ENCODE data around the gene KCTD13. TPM values are rescaled to one million over a fixed set of nuclear protein-coding genes. Genes with fewer than 3 reads are reported as not detected.
A peak's percentile ranks its signal among the peaks of the same experiment; 100 is the strongest.
"Not testable (repeated sequence)": the region's sequence is repeated elsewhere in the genome, so short reads cannot be mapped to it uniquely, and the experiment has no call there.

The KCTD13 gene
- total RNA-seq, 1 experiment from 2014 or later = 3.9 TPM

DNA sequence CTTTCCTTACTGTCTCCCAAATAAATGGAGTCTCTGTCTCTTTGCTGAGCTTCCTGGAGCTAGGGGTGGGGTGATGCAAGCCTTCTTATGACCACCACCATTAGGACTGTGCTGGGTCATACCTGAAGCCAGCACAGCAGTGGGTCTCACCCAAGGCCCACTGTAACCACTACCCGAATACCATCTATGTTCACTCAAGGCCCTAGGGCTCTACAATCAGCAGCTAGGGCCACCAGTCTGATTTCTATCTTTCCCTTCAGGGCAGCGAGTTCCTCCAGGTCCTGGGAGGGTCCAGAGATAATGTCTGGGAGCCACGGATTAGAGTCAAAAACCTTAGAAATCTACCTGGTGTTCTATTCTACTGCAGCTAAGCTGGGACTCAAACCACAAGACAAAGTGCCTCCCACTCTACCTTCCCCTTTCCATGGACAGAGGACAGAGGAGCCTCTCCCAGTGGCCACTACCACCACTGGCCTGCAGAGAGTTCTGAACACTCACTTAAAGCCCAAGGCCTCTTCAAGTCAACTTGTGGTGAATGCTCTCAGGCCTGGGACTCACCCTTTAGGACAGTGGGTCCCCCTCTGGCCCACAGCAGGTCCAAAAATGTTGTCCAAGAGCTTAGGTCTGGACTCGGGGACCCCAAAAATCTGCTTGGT lies 24.9 kb upstream of the KCTD13 start:
- in situ Hi-C loops (cut with HindIII; ENCODE audit: low sequenced_read_pairs) = no loop called here
- no peak for DNase-seq (ENCODE audit: low spot score)

DNA sequence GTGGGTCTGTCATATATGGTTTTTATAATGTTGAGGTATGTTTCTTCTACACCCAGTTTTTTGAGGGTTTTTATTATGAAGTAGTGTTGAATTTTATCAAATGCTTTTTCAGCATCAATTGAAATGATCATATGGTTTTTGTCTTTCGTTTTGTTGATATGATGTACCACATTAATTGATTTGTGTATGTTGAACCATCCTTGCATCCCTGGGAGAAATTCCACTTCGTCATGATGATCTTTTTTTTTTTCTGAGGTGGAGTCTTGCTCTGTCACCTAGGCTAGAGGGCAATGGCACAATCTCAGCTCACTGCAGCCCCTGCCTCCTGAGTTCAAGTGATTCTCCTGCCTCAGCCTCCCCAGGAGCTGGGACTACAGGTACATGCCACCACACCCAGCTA lies 21.9 kb upstream of the KCTD13 start:
- no peak for DNase-seq (ENCODE audit: low spot score)
- in situ Hi-C loops (cut with HindIII; ENCODE audit: low sequenced_read_pairs) = no loop called here

DNA sequence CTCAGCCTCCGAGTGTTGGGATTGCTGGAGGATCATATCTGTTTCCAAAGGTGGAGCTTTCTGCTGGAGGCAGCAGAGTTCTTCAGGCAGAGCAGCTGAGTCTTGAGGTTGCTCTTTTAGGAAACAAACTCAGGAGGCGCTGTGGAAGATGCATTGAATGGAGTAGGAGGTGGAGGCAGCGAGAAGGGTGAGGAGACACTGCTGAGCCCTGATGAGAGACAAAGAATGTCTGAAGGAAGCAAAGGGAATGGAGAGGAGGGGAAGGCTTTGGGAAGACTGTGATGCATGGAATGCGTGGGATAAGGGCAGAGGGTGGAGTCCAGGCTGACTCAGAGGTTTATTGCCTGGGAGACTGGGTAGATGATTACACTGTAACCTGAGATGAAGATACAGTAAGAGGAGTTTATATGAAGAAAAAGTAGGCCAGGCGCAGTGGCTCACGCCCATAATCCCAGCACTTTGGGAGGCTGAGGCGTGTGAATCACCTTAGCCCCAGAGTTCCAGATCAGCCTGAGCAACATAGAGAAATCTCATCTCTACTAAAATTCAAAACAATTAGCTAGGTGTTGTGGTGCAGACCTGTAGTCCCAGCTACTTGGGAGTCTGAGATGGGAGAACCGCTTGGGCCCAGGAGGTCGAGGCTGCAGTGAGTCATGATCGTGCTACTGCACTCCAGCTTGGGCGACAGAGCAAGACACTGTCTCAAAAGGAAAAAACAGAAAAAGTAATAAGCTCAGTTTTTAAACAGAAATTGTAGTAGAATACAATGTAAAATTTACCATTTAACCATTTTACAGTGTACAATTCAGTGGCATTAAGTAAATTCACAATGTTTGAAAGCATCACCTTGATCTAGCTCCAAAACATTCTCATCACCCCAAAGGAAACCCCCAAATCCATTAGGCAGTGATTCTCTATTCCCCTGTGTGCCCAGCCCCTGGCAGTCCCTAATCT lies 18.1 kb upstream of the KCTD13 start:
- in situ Hi-C loops (cut with HindIII; ENCODE audit: low sequenced_read_pairs) = no loop called here

DNA sequence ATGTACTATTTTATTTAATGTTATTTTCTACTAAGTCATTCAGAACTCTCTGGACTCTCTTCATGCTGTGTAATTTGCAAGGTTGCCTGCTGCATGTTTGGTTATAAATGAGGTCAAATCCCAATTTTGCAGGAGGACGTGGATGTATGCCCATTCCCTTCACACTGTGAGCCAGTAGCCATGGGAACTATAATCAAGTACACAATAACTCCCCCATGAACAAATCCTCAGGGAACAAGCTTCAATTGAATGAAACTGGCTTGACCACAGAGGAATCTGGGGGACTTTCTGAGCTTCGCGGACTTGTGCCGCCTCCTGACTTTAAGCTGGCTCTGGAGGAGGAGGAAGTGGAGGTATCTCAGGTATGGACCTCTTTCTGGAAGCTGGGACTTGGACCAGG lies 14.6 kb upstream of the KCTD13 start:
- in situ Hi-C loops (cut with HindIII; ENCODE audit: low sequenced_read_pairs) = no loop called here
- peak; percentile 36 for DNase-seq (ENCODE audit: low spot score)

More for the DNA sequence above, 18.1 kb upstream of the KCTD13 start:
- peak; percentile 39 for DNase-seq (ENCODE audit: low spot score)

DNA sequence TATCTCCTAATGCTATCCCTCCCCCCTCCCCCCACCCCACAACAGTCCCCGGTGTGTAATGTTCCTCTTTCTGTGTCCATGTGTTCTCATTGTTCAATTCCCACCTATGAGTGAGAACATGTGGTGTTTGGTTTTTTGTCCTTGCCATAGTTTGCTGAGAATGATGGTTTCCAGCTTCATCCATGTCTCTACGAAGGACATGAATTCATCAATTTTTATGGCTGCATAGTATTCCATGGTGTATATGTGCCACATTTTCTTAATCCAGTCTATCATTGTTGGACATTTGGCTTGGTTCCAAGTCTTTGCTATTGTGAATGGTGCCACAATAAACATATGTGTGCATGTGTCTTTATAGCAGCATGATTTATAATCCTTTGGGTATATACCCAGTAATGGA lies 5.7 kb upstream of the KCTD13 start:
- DNase-seq (ENCODE audit: low spot score); in situ Hi-C loops (cut with HindIII; ENCODE audit: low sequenced_read_pairs): not testable (repeated sequence)

DNA sequence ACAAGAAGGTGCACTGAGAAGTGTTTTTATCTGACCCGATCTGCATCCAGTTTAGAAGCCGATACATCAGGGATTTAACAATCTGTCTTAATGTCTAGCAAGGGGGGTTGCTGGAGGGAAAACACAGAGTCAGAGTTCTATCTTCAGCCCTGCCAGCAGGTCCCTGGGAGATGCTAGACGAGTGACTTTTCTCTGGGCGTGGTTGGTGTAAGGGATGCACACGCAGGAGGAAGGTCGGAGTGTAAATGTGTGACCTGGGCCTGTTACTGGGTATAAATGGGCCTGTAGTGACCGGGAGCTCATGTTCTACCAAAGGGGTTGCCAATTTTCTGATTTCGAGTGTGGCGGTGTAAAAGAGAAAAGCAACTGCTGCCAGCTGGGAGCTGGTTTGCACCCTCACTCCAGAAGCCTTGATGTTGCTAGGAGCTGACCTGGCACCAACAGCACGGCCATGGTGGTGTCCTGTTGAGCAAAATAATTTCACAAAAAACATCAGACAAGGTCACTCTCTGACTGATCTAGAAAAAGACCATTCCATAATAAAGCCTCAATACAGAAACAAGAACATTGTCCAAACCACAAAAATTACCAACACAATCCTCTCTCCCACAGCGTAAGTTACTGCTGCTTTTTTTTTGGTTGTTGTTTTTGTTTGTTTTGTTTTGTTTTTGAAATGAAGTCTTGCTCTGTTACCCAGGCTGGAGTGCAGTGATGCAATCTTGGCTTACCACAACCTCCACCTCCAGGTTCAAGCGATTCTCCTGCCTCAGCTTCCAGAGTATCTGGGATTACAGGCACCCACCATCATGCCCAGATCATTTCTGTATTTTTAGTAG lies 1.3 kb upstream of the KCTD13 start:
- in situ Hi-C loops (cut with HindIII; ENCODE audit: low sequenced_read_pairs) = no loop called here
- DNase-seq (ENCODE audit: low spot score) = peak; percentile 55

DNA sequence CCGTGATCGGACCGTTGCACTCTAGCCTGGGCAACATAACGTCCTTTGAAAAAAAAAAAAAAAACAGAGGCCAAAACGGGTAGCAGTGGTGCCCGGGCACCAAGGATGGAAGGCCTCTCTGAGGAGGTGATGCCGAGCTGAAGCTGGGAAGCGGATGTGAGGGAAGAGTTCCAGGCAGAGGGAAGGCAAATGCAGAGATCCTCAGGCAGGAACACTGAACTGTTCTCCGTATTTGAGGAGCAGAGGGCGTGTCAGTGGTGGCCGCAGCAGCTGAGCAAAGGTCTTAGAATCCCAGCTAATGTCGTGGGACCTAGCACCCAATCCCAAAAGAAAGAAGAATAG lies 656 bp upstream of the KCTD13 start:
- in situ Hi-C loops (cut with HindIII; ENCODE audit: low sequenced_read_pairs) = no loop called here
- DNase-seq (ENCODE audit: low spot score) = peak; percentile 64

DNA sequence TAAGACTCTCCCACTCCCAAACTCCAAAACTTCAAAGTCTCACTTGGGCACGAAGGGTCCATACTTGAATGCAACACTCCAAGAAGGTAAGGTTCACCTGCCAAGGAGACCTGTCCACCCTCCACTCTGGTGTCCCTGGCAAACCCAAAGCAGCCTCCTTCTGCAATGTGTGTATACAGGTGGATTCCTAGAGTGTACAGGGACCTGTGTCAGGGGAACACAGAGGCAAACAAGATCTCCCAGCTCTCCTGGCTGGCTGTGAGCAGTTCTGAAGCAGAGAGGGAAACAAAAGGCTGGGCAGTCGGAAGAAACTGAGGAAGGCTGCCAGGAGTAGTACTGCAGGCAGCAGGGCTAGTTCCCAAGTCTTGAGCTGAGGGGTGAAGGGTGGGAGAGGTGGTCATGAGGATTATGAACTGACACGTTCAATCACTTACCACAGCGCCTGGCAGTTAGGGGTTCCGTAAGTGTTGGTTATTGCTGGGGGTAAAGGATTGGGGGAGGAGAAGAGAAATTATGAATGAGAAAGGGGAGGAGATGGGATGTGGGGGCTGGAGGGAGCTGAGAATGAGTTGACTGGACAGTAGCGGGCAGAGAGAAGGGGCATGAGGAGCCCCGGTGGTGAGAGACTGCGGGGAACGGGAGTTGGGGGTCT lies 795 bp downstream of the KCTD13 start:
- DNase-seq (ENCODE audit: low spot score) = no peak
- in situ Hi-C loops (cut with HindIII; ENCODE audit: low sequenced_read_pairs) = no loop called here

DNA sequence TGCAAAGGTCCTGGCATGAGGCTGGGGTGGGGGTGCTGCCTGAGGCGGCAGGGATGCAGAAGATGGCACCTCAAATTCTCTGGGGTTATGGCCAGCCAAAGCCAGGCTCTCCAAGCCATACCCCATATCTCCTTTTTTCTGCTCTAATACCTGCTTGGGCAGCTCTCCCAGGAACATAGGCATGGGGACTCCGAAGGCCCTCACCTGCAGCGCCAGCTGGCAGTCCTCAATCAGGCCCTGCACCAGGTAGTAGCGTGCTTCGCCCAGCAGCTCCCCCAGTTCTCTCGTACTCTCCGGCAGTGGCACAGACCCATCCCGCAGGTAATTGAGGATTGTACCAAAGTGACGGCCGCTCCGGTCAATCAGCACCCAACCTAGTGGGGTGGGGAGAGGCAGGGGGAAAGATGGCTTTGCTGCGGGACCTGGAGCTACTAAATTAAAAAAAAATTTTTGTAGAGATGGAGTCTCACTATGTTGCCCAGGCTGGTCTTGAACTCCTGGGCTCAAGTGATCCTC lies 3.0 kb downstream of the KCTD13 start:
- DNase-seq (ENCODE audit: low spot score) = no peak
- in situ Hi-C loops (cut with HindIII; ENCODE audit: low sequenced_read_pairs) = no loop called here

DNA sequence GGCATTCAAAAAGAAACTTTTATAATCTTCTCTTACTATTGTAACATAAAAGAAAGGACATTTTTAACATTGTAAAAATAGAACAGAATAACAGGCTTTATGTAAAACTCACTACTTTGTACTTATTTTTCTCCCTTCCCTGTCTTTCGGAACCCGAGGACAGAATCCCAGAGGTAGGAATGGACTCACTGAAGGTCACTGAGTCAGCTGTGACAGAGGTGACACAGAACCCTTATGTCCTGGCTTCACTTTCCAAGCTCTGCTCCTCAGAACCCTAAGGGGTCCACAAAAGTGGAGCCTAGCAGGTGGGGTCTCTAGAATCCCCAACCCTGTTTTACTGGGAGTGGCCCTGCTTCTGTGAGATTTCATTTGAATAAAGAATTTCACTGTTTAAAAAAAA lies 3.7 kb downstream of the KCTD13 start:
- no peak for DNase-seq (ENCODE audit: low spot score)
- in situ Hi-C loops (cut with HindIII; ENCODE audit: low sequenced_read_pairs) = no loop called here

DNA sequence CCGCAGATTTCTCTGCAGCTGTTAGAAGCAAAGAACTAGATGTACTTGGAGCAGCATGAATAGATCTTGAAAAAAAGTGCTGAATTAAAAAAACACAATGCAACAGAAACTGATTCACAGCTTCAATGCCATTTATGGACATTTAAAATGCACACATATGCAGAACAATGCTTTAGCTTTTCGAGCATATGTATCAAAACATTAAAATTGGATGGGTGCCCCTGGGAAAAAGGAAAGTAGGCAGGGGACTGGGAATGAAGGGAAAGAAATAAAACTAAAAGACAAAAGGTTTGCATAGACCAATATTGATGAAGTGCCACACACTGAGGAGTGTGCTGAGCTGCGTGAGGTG lies 5.0 kb downstream of the KCTD13 start:
- in situ Hi-C loops (cut with HindIII; ENCODE audit: low sequenced_read_pairs) = no loop called here
- DNase-seq (ENCODE audit: low spot score) = no peak

DNA sequence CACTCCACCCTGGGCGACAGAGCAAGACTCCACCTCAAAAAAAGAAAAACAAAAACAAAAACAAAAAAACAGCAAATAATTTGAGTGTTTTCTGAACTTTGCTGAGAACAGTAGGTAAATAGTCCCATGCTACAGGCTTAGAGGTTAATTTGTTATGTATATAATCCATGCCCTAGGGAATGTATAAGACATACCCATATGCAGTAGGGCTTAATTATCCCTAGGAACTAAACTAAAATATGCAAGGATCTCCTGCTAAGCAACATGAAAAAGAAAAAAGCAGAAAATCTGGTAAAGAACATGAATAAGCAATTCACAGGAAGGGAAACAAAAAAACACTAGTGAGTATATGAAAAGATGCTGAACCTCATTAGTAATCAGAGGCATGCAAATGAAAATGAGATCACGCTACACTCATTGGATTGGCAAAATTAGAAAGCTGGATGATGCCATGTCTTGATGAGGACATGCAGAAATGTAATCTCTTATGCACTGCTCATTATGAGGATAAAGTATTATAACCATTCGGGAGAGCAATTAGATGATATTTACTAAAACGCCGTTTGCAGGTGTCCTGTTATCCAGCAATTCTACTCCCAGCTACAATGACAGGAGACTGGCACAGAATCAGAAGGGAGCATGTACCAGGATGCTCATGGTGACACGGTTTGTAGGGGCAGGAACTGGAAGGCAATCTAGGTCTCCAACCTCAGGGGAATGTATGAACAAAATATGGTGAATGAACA lies 5.6 kb downstream of the KCTD13 start:
- no peak for DNase-seq (ENCODE audit: low spot score)
- in situ Hi-C loops (cut with HindIII; ENCODE audit: low sequenced_read_pairs) = no loop called here

DNA sequence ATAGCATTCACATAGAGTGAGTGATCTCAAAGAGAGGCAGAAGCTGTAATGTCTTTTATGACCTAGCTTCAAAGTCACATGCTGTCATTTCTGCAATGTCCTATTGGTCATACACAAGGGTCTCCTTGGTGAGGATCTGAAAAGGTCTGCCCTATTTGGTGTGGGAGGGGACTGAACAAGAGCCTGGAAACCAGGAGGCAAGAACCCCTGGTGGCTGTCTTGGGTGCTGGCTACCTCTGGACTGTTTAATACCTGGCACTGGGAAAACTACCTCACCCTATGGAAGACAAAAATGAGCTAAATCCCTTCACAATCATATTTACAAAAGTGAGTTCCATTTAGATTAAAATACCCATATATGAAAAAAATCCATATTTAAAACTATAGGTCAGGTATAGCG lies 9.0 kb downstream of the KCTD13 start:
- in situ Hi-C loops (cut with HindIII; ENCODE audit: low sequenced_read_pairs) = no loop called here
- no peak for DNase-seq (ENCODE audit: low spot score)

DNA sequence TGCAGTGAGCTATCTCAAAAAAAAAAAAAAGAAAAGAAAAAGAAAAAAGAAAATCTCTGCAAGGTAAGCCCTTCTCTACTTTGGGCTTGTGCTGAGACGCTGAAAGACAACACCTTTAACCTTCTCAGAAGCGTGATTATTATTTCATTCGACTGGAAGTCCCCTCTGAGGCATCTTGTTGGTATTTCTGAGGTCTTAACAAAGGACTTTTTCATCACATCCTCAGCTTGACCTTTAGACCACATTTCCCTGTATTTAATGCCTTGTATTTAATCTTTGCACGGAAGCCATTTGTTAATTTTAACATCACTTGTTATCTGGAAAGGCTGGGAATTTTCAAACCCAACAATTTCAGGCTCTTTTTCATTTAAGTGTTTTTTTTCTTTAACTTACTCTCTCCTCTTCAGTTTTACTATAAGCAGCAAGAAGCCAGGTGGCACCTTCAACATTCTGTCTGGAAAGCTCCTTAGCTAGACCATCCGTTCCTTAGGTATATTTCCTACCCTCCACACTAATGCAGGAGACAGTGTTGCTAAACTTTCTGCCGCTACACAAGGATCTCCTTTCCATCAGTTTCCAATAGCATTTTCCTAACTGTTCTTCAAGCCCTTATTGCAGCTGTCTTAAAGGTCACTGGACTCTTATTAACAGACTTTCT lies 10.3 kb downstream of the KCTD13 start:
- DNase-seq (ENCODE audit: low spot score) = no peak
- in situ Hi-C loops (cut with HindIII; ENCODE audit: low sequenced_read_pairs) = no loop called here

DNA sequence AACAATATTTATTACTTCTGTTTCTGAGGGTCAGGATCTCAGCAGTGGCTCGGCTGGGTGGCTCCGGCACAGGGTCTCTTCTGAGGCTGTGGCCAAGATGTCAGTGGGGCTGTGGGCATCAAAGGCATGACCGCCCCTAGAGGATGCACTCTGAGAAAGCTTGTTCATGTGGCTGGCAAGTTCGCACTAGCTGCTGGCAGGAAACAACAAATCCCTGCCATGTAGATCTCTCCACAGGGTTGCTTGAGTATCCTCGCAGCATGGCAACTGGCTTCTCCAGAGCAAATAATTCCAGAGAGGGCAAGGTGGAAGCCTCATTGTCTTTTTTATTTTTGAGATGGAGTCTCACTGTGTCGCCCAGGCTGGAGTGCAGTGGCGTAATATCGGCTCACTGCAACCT lies 12.5 kb downstream of the KCTD13 start:
- no peak for DNase-seq (ENCODE audit: low spot score)
- in situ Hi-C loops (cut with HindIII; ENCODE audit: low sequenced_read_pairs) = no loop called here

DNA sequence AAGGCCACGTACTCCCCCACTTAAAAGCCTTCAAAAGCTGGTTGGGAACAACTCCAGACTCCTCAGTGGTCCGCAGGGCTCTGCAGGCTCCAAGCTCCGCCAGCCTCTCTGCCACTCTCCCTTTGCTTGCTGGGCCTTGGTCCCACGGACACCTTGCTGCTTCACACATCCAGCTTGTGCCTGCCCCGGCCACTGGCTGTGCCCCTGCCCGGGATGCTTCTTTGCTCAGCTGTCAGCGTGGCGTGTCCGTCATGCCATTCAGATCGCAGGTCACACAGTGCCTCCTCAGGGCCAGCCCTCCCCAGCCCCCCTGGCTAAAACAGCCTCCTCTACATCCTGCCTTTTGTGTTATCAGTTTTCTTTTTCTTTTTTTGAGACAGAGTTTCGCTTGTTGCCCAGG lies 13.9 kb downstream of the KCTD13 start:
- in situ Hi-C loops (cut with HindIII; ENCODE audit: low sequenced_read_pairs) = no loop called here
- no peak for DNase-seq (ENCODE audit: low spot score)

DNA sequence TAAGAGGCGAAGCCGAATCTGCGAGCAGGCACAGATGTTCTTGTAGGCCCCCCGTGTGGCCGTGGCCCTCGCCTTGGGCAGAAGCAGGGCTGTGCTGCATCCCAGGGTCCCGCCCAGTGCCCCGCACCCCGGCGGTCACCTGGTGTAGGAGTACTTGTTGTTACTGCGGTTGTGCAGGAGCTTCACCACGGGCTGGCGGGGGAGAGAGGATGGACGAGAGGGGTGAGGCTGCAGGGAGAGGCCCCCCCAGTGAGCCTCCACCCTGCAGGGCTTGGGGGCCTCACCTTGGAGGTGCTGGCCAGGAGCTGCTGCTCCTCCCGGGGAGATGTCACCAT lies 14.4 kb downstream of the KCTD13 start:
- DNase-seq (ENCODE audit: low spot score) = no peak
- in situ Hi-C loops (cut with HindIII; ENCODE audit: low sequenced_read_pairs) = no loop called here
